Stimulated activated CD4-positive, alpha-beta T cell treated with anti-CD3 and anti-CD28 coated beads, Interleukin-2, amount 100 ng/mL, for 48 hours (primary cell): ENCODE measurements around the gene HLA-DPA1.

Experiments
- DNase-seq, 2 donors: peaks; one replicate each; pipeline ENCODE4 v3.0.0-alpha.2; 2020

Gene HLA-DPA1

GRCh38 chr6:33014841-33015634 is 58.4 kb downstream of the HLA-DPA1 start:
- DNase-seq = peak; percentile 41 to 46
